Right lobe of liver (tissue), 4 donors: ENCODE data around the gene TMEM86A.

Experiments used
- POLR2A ChIP-seq: fragments of 450-650 bp; IDR thresholded peaks from one replicate; pipeline ENCODE4 v1.6.1; 2017; ENCODE audit warnings: antibody characterized with exemption, mild to moderate bottlenecking
- TF ChIP-seq, protein P1 (sequence below), 4 donors: fragments of 200-600 bp in 3 of 4; fragments of 450-650 bp in 1 of 4; IDR thresholded peaks; one replicate each; pipeline versions ENCODE4 v1.5.1 to v1.8.0; 2016 to 2022; ENCODE audit warnings: antibody characterized with exemption in 4 of 4, mild to moderate bottlenecking in 2 of 4
- donor health status: DM: no; HTN: no; CAD: no.
- donor health status: DM: no; HTN: no; CAD: no.
- donor health status: DM: no; HTN: yes; CAD: no.

DNA sequence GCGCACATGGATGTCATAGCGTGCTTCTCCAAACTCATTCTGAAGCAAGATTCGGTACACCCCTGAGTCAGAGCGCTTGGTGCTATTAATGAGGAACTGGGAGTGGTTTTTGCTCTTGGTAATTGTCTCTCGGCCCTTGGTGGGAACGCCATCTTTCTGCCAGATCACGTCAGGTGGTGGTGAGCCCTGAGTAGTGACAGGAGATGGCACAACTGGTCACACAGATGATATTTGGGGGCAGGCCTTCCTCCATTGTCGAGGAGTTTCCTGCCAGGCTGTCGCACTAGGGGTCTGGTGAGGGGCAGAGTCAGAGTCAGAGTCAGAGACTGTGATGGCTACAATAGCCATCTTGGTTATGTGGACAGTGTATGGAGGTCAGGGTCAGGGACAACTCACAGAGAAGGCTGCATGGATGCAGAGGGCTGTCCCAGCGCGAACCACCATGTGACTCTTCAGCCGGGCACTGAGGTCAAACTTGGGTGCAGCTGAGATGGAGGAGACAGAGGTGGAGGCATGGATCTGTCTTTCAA is 9.3 kb downstream of the TMEM86A start:
- TF ChIP-seq, protein P1, sequence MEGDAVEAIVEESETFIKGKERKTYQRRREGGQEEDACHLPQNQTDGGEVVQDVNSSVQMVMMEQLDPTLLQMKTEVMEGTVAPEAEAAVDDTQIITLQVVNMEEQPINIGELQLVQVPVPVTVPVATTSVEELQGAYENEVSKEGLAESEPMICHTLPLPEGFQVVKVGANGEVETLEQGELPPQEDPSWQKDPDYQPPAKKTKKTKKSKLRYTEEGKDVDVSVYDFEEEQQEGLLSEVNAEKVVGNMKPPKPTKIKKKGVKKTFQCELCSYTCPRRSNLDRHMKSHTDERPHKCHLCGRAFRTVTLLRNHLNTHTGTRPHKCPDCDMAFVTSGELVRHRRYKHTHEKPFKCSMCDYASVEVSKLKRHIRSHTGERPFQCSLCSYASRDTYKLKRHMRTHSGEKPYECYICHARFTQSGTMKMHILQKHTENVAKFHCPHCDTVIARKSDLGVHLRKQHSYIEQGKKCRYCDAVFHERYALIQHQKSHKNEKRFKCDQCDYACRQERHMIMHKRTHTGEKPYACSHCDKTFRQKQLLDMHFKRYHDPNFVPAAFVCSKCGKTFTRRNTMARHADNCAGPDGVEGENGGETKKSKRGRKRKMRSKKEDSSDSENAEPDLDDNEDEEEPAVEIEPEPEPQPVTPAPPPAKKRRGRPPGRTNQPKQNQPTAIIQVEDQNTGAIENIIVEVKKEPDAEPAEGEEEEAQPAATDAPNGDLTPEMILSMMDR (IDR thresholded peaks at IDR 0.05) = no peak
- TF ChIP-seq POLR2A = no peak
